ENCODE data around the gene C1QA.

- TF ChIP-seq EZH2 (conservative IDR thresholded peaks at IDR 0.05; ENCODE audit: low read depth, low read length) (no peak), EP300 (IDR thresholded peaks at IDR 0.05; ENCODE audit: low read depth in 2 of 2, low read length in 2 of 2) (no peak), EP300 (CRISPR knock-in tag; IDR thresholded peaks at IDR 0.05; ENCODE audit: borderline replicate concordance) (no peak)
- TF ChIP-seq, protein P1, sequence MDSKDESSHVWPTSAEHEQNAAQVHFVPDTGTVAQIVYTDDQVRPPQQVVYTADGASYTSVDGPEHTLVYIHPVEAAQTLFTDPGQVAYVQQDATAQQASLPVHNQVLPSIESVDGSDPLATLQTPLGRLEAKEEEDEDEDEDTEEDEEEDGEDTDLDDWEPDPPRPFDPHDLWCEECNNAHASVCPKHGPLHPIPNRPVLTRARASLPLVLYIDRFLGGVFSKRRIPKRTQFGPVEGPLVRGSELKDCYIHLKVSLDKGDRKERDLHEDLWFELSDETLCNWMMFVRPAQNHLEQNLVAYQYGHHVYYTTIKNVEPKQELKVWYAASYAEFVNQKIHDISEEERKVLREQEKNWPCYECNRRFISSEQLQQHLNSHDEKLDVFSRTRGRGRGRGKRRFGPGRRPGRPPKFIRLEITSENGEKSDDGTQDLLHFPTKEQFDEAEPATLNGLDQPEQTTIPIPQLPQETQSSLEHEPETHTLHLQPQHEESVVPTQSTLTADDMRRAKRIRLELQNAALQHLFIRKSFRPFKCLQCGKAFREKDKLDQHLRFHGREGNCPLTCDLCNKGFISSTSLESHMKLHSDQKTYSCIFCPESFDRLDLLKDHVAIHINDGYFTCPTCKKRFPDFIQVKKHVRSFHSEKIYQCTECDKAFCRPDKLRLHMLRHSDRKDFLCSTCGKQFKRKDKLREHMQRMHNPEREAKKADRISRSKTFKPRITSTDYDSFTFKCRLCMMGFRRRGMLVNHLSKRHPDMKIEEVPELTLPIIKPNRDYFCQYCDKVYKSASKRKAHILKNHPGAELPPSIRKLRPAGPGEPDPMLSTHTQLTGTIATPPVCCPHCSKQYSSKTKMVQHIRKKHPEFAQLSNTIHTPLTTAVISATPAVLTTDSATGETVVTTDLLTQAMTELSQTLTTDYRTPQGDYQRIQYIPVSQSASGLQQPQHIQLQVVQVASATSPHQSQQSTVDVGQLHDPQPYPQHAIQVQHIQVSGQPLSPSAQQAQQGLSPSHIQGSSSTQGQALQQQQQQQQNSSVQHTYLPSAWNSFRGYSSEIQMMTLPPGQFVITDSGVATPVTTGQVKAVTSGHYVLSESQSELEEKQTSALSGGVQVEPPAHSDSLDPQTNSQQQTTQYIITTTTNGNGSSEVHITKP (CRISPR knock-in tag; IDR thresholded peaks at IDR 0.05; ENCODE audit: low read depth): no peak
- TF ChIP-seq, protein P2, sequence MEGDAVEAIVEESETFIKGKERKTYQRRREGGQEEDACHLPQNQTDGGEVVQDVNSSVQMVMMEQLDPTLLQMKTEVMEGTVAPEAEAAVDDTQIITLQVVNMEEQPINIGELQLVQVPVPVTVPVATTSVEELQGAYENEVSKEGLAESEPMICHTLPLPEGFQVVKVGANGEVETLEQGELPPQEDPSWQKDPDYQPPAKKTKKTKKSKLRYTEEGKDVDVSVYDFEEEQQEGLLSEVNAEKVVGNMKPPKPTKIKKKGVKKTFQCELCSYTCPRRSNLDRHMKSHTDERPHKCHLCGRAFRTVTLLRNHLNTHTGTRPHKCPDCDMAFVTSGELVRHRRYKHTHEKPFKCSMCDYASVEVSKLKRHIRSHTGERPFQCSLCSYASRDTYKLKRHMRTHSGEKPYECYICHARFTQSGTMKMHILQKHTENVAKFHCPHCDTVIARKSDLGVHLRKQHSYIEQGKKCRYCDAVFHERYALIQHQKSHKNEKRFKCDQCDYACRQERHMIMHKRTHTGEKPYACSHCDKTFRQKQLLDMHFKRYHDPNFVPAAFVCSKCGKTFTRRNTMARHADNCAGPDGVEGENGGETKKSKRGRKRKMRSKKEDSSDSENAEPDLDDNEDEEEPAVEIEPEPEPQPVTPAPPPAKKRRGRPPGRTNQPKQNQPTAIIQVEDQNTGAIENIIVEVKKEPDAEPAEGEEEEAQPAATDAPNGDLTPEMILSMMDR (CRISPR knock-in tag; IDR thresholded peaks at IDR 0.05): no peak
These were observed 34.8 kb upstream of the C1QA start for GRCh38 chr1:22601610-22602009.

All from HepG2 (cell line).